Parathyroid adenoma (tissue), 2 donors: ENCODE measurements around the gene PADI2.

Experiments
- H2AFZ ChIP-seq: fragments of 300-600 bp; sonication (generic); one replicate; pipeline ENCODE4 v1.7.0; 2017; ENCODE audit warnings: antibody characterized with exemption, mild to moderate bottlenecking
- H3K27ac ChIP-seq: fragments of 300-600 bp; sonication (generic); one replicate; pipeline ENCODE4 v1.7.0; 2017
- H3K27me3 ChIP-seq: fragments of 300-600 bp; sonication (generic); one replicate; pipeline ENCODE4 v1.7.0; 2017; ENCODE audit warnings: low read length; ENCODE audit not compliant: control insufficient read depth, insufficient read depth
- H3K36me3 ChIP-seq: fragments of 300-600 bp; sonication (generic); one replicate; pipeline ENCODE4 v1.7.0; 2017; ENCODE audit warnings: low read length; ENCODE audit not compliant: control insufficient read depth, insufficient read depth
- H3K4me1 ChIP-seq: fragments of 300-600 bp; sonication (generic); one replicate; pipeline ENCODE4 v1.7.0; 2017; ENCODE audit warnings: control low read depth
- H3K4me2 ChIP-seq: fragments of 300-600 bp; sonication (generic); one replicate; pipeline ENCODE4 v1.7.0; 2017; ENCODE audit warnings: low read length
- H3K4me3 ChIP-seq: fragments of 300-600 bp; sonication (generic); one replicate; pipeline ENCODE4 v1.7.0; 2017; ENCODE audit warnings: low read depth, low read length
- H3K79me2 ChIP-seq: fragments of 300-600 bp; sonication (generic); one replicate; pipeline ENCODE4 v1.7.0; 2017; ENCODE audit warnings: control low read depth
- H3K9ac ChIP-seq: fragments of 300-600 bp; sonication (generic); one replicate; pipeline ENCODE4 v1.7.0; 2017; ENCODE audit warnings: mild to moderate bottlenecking
- H3K9me3 ChIP-seq: fragments of 300-600 bp; sonication (generic); one replicate; pipeline ENCODE4 v1.7.0; 2017; ENCODE audit warnings: low read length; ENCODE audit not compliant: control insufficient read depth
- CTCF ChIP-seq: fragments of 300-600 bp; sonication (generic); IDR thresholded peaks from one replicate; pipeline ENCODE4 v1.7.0; 2017; ENCODE audit warnings: antibody characterized with exemption, mild to moderate bottlenecking
- donor health status: primary hyperparathyroidism.

Gene PADI2

GRCh38 chr1:17098446-17099317 is 20.6 kb downstream of the PADI2 start:
- Histone ChIP-seq H2AFZ (no peak overlapping the region), H3K79me2 (no peaks in the 10 kb centered on the region), H3K27me3 (no peaks in the 10 kb centered on the region), H3K4me3 (no peak overlapping the region), H3K36me3 (no peaks in the 10 kb centered on the region), H3K27ac (no peak overlapping the region), H3K4me1 (no peaks in the 10 kb centered on the region), H3K4me2 (no peak overlapping the region), H3K9me3 (no peaks in the 10 kb centered on the region), H3K9ac (no peak overlapping the region)
- TF ChIP-seq CTCF = no peak

GRCh38 chr1:17097787-17098186 is 21.5 kb downstream of the PADI2 start:
- no peaks in the 10 kb centered on the region for H3K27me3 ChIP-seq
- no peak overlapping the region for H3K27ac ChIP-seq
- no peak overlapping the region for H3K4me2 ChIP-seq
- H3K9ac ChIP-seq = no peak overlapping the region
- H3K4me1 ChIP-seq = no peaks in the 10 kb centered on the region
- H3K79me2 ChIP-seq = no peaks in the 10 kb centered on the region
- H2AFZ ChIP-seq = no peak overlapping the region
- no peak overlapping the region for H3K4me3 ChIP-seq
- no peak for TF ChIP-seq CTCF
- no peaks in the 10 kb centered on the region for H3K36me3 ChIP-seq
- no peaks in the 10 kb centered on the region for H3K9me3 ChIP-seq

- H3K79me2 ChIP-seq = no peaks in the 10 kb centered on the region
- TF ChIP-seq CTCF = no peak
- H3K27ac ChIP-seq = no peak overlapping the region
- no peak overlapping the region for H2AFZ ChIP-seq
- no peaks in the 10 kb centered on the region for H3K9me3 ChIP-seq
- H3K27me3 ChIP-seq = no peaks in the 10 kb centered on the region
- no peak overlapping the region for H3K4me3 ChIP-seq
- H3K9ac ChIP-seq = no peak overlapping the region
- H3K4me1 ChIP-seq = no peaks in the 10 kb centered on the region
- H3K4me2 ChIP-seq = no peak overlapping the region
- no peaks in the 10 kb centered on the region for H3K36me3 ChIP-seq
These were observed 22.1 kb downstream of the PADI2 start for GRCh38 chr1:17097147-17097546.

- Histone ChIP-seq H3K27ac (no peak overlapping the region), H3K79me2 (no peaks in the 10 kb centered on the region), H2AFZ (no peak overlapping the region), H3K36me3 (no peaks in the 10 kb centered on the region), H3K4me2 (no peak overlapping the region), H3K4me1 (no peaks in the 10 kb centered on the region), H3K9ac (no peak overlapping the region), H3K9me3 (no peaks in the 10 kb centered on the region), H3K27me3 (no peaks in the 10 kb centered on the region), H3K4me3 (no peak overlapping the region)
- no peak for TF ChIP-seq CTCF
These were observed 22.7 kb downstream of the PADI2 start for GRCh38 chr1:17096584-17096983.

GRCh38 chr1:17095141-17095540 is 24.1 kb downstream of the PADI2 start:
- Histone ChIP-seq H3K27ac (no peak overlapping the region), H3K4me1 (no peaks in the 10 kb centered on the region)

More at GRCh38 chr1:17095141-17095540, 24.1 kb downstream of the PADI2 start:
- no peak for TF ChIP-seq CTCF
- Histone ChIP-seq H3K4me3 (no peak overlapping the region), H3K9me3 (no peaks in the 10 kb centered on the region), H3K79me2 (no peaks in the 10 kb centered on the region), H3K36me3 (no peaks in the 10 kb centered on the region), H3K9ac (no peak overlapping the region), H3K27me3 (no peaks in the 10 kb centered on the region), H2AFZ (no peak overlapping the region), H3K4me2 (no peak overlapping the region)
